AG04449 (cell line): Measurements from ENCODE around the gene H1-8.

Experiments
- CTCF ChIA-PET: fragments of 350-600 bp; formaldehyde crosslinking; extraction: SDS; loops from one replicate; lab custom pipeline; 2021; ENCODE audit warnings: antibody characterized with exemption; lab: Yijun Ruan, JAX
- POLR2A ChIA-PET: fragments of 400-600, 350-600 bp; formaldehyde crosslinking; extraction: SDS; loops from one replicate; lab custom pipeline; 2020; ENCODE audit warnings: antibody characterized with exemption, inconsistent platforms; lab: Yijun Ruan, JAX
- DNase-seq: peaks from one replicate; pipeline ENCODE4 v3.0.0-alpha.2; 2010; ENCODE audit warnings: low read depth, low spot score
- H3K4me3 ChIP-seq: 2 replicates; pipeline ENCODE4 v1.5.1; 2011; ENCODE audit warnings: low read depth, mild to moderate bottlenecking, control low read depth, low read length
- CTCF ChIP-seq: IDR thresholded peaks from one replicate; pipeline ENCODE4 v1.5.1; 2011; ENCODE audit warnings: mild to moderate bottlenecking, moderate library complexity, low read length, control low read depth, inconsistent platforms; ENCODE audit not compliant: insufficient read depth; ENCODE audit errors: missing control alignments

Gene H1-8

GRCh38 chr3:129576514-129577352, 33.8 kb downstream of the H1-8 start:
- no peak for TF ChIP-seq CTCF
- CTCF ChIA-PET, result interaction anchor here (0.8 to 1.3 kb wide), 2 partner anchors 15 to 17 kb away, joined by 3 to 4 read pairs; no protein-coding TSS in a partner anchor
- DNase-seq, result no peak
- POLR2A ChIA-PET, result no interaction called here
- H3K4me3 ChIP-seq, result no peak overlapping the region

- DNase-seq, result no peak
- POLR2A ChIA-PET, result no interaction called here
- no peak overlapping the region for H3K4me3 ChIP-seq
- CTCF ChIA-PET, result interaction anchor here (0.8 kb wide), 1 partner anchor 17 kb away, joined by 3 read pairs; no protein-coding TSS in a partner anchor
- no peak for TF ChIP-seq CTCF
These were observed 34.4 kb downstream of the H1-8 start for GRCh38 chr3:129577366-129577765.

- no peak for TF ChIP-seq CTCF
- H3K4me3 ChIP-seq, result no peak overlapping the region
- ChIA-PET CTCF (no interaction called here), POLR2A (no interaction called here)
- no peak for DNase-seq
These were observed 35.2 kb downstream of the H1-8 start for GRCh38 chr3:129577925-129578786.

- DNase-seq, result no peak
- ChIA-PET POLR2A (no interaction called here), CTCF (no interaction called here)
- TF ChIP-seq CTCF, result no peak
- no peak overlapping the region for H3K4me3 ChIP-seq
These were observed 37.0 kb downstream of the H1-8 start for GRCh38 chr3:129579991-129580390.

- CTCF ChIA-PET, result interaction anchor here (1.5 kb wide), 1 partner anchor 24 kb away, joined by 3 read pairs; no protein-coding TSS in a partner anchor
- no peak for DNase-seq
- H3K4me3 ChIP-seq, result no peak overlapping the region
- POLR2A ChIA-PET, result no interaction called here
- TF ChIP-seq CTCF, result no peak
These were observed 38.6 kb downstream of the H1-8 start for GRCh38 chr3:129581623-129582022.

- no peak for TF ChIP-seq CTCF
- DNase-seq, result no peak
- CTCF ChIA-PET, result interaction anchor here (1.5 kb wide), 1 partner anchor 23 kb away, joined by 3 read pairs; no protein-coding TSS in a partner anchor
- H3K4me3 ChIP-seq, result no peak overlapping the region
- POLR2A ChIA-PET, result no interaction called here
These were observed 39.8 kb downstream of the H1-8 start for GRCh38 chr3:129582799-129583198.
